H1 (cell line): ENCODE data around the gene KIF2B. TPM values are rescaled to one million over a fixed set of nuclear protein-coding genes. Genes with fewer than 3 reads are reported as not detected.

Experiments
- CTCF ChIA-PET: fragments of 300-600 bp; sonication (Branson Sonifier 250); formaldehyde crosslinking; loops from one replicate; lab custom pipeline; 2021; ENCODE audit not compliant: partially characterized antibody; lab: Charles Lee
- POLR2A ChIA-PET: fragments of 300-600 bp; sonication (Branson Sonifier 250); formaldehyde crosslinking; loops from one replicate; lab custom pipeline; 2021; ENCODE audit warnings: inconsistent platforms; ENCODE audit not compliant: partially characterized antibody; lab: Charles Lee
- DNase-seq, 2 experiments: peaks; one replicate each; pipeline versions ENCODE4 v3.0.0 to v3.0.0-alpha.2; 2010 to 2022; ENCODE audit warnings: low spot score in 2 of 2, low read depth in 1 of 2, mixed read lengths in 1 of 2
- FAIRE-seq: peaks from 2 replicates; lab custom pipeline; 2011; peaks lifted over from hg19 to GRCh38; lab: Jason Lieb, UNC
- H2AFZ ChIP-seq: 2 replicates; pipeline ENCODE4 v1.8.1; 2012; ENCODE audit warnings: low read length, inconsistent platforms
- H2AK5ac ChIP-seq: 2 replicates; pipeline ENCODE4 v1.6.1; 2013; ENCODE audit warnings: low read depth, low read length
- H2BK120ac ChIP-seq: replicated peaks from 2 replicates; pipeline ENCODE3; 2013; ENCODE audit warnings: low read depth, low read length, inconsistent platforms
- H2BK12ac ChIP-seq: 2 replicates; pipeline ENCODE4 v1.6.1; 2013; ENCODE audit warnings: low read depth, low read length
- H2BK15ac ChIP-seq: 2 replicates; pipeline ENCODE4 v1.6.1; 2013; ENCODE audit warnings: low read length
- H2BK20ac ChIP-seq: 2 replicates; pipeline ENCODE4 v1.6.1; 2013; ENCODE audit warnings: low read length
- H2BK5ac ChIP-seq: 2 replicates; pipeline ENCODE4 v1.6.1; 2013; ENCODE audit warnings: low read depth, low read length
- H3K14ac ChIP-seq: 2 replicates; pipeline ENCODE4 v1.6.1; 2013; ENCODE audit warnings: inconsistent platforms; ENCODE audit not compliant: insufficient read length
- H3K18ac ChIP-seq: 2 replicates; pipeline ENCODE4 v1.6.1; 2013; ENCODE audit warnings: low read length; ENCODE audit errors: extremely low read depth
- H3K23ac ChIP-seq: 2 replicates; pipeline ENCODE4 v1.6.1; 2013; ENCODE audit warnings: inconsistent platforms; ENCODE audit not compliant: insufficient read length
- H3K23me2 ChIP-seq: 2 replicates; pipeline ENCODE4 v1.6.1; 2013; ENCODE audit warnings: low read depth, low read length
- H3K27ac ChIP-seq: 2 replicates; pipeline ENCODE4 v1.6.1; 2011; ENCODE audit warnings: low read depth, low read length, inconsistent platforms
- H3K27me3 ChIP-seq, 4 experiments: replicated peaks in 1 of 4; 1 replicate in 1 of 4; 2 replicates in 3 of 4; pipeline versions ENCODE4 v1.6.1 to v1.8.1; 2011 to 2013; ENCODE audit warnings: low read length in 3 of 4, mild to moderate bottlenecking in 3 of 4, inconsistent platforms in 2 of 4, mixed read lengths in 2 of 4, moderate library complexity in 1 of 4; ENCODE audit not compliant: control insufficient read depth in 3 of 4, insufficient read depth in 3 of 4; ENCODE audit errors: extremely low read depth in 1 of 4
- H3K36me3 ChIP-seq, 4 experiments: 2 replicates each; pipeline versions ENCODE4 v1.6.1 to v1.8.1; 2011 to 2013; ENCODE audit warnings: mild to moderate bottlenecking in 4 of 4, low read length in 3 of 4, moderate library complexity in 2 of 4, control low read depth in 1 of 4, inconsistent platforms in 1 of 4; ENCODE audit not compliant: insufficient read depth in 4 of 4, control insufficient read depth in 2 of 4
- H3K4ac ChIP-seq: replicated peaks from 2 replicates; pipeline ENCODE3; 2013; ENCODE audit warnings: low read length, low read depth, mixed read lengths, inconsistent platforms; ENCODE audit not compliant: insufficient read length
- H3K4me1 ChIP-seq, 4 experiments: replicated peaks in 1 of 4; 1 replicate in 1 of 4; 2 replicates in 3 of 4; pipeline versions ENCODE4 v1.6.1 to v1.8.1; 2011 to 2013; ENCODE audit warnings: low read length in 3 of 4, inconsistent platforms in 2 of 4, mixed read lengths in 1 of 4; ENCODE audit not compliant: insufficient read depth in 4 of 4, control insufficient read depth in 3 of 4
- H3K4me2 ChIP-seq, 2 experiments: 2 replicates each; pipeline versions ENCODE4 v1.6.1 to v1.8.1; 2011 to 2013; ENCODE audit warnings: low read depth in 2 of 2, low read length in 2 of 2, control low read depth in 1 of 2, inconsistent platforms in 1 of 2, mild to moderate bottlenecking in 1 of 2; ENCODE audit not compliant: insufficient read depth in 1 of 2
- H3K4me3 ChIP-seq, 4 experiments: fragments of 200-600, 300-600 bp in 1 of 4; sonication (generic), shearing (Covaris generic), sonication (Bioruptor Twin) in 1 of 4; 2 replicates each; pipeline versions ENCODE4 v1.5.1 to v1.8.1; 2011 to 2016; ENCODE audit warnings: low read length in 4 of 4, low read depth in 3 of 4, control low read depth in 2 of 4, inconsistent platforms in 2 of 4, mild to moderate bottlenecking in 2 of 4, mixed read lengths in 1 of 4, moderate library complexity in 1 of 4; ENCODE audit not compliant: insufficient read depth in 2 of 4; ENCODE audit errors: extremely low read depth in 1 of 4
- H3K56ac ChIP-seq: replicated peaks from 2 replicates; pipeline ENCODE3; 2013; ENCODE audit warnings: low read depth, mild to moderate bottlenecking, mixed read lengths, low read length, inconsistent platforms; ENCODE audit not compliant: insufficient read length
- H3K79me1 ChIP-seq: 2 replicates; pipeline ENCODE4 v1.6.1; 2013; ENCODE audit warnings: low read depth, low read length, control low read depth
- H3K79me2 ChIP-seq, 2 experiments: 2 replicates each; pipeline versions ENCODE4 v1.6.1 to v1.8.1; 2012 to 2013; ENCODE audit warnings: low read length in 2 of 2, mild to moderate bottlenecking in 2 of 2, inconsistent platforms in 1 of 2; ENCODE audit not compliant: insufficient read depth in 2 of 2, control insufficient read depth in 1 of 2
- H3K9ac ChIP-seq, 4 experiments: replicated peaks in 1 of 4; 1 replicate in 1 of 4; 2 replicates in 3 of 4; pipeline versions ENCODE4 v1.6.1 to v1.8.1; 2011 to 2013; ENCODE audit warnings: low read depth in 3 of 4, low read length in 3 of 4, control low read depth in 2 of 4, mild to moderate bottlenecking in 2 of 4, moderate library complexity in 2 of 4, inconsistent platforms in 1 of 4; ENCODE audit errors: extremely low read depth in 1 of 4
- H3K9me3 ChIP-seq, 2 experiments: 2 replicates each; pipeline versions ENCODE4 v1.6.1 to v1.8.1; 2012 to 2013; ENCODE audit warnings: mild to moderate bottlenecking in 2 of 2, moderate library complexity in 2 of 2, control low read depth in 1 of 2, inconsistent platforms in 1 of 2, low read depth in 1 of 2, low read length in 1 of 2, mixed read lengths in 1 of 2; ENCODE audit not compliant: insufficient read depth in 2 of 2
- H4K20me1 ChIP-seq, 2 experiments: replicated peaks in 1 of 2; 2 replicates each; pipeline versions ENCODE3 to v1.8.1; 2011 to 2013; ENCODE audit warnings: inconsistent platforms in 2 of 2, low read length in 2 of 2, mild to moderate bottlenecking in 1 of 2; ENCODE audit not compliant: insufficient read depth in 2 of 2, control insufficient read depth in 1 of 2
- H4K5ac ChIP-seq: 2 replicates; pipeline ENCODE4 v1.6.1; 2013; ENCODE audit warnings: low read length, low read depth, mixed read lengths, inconsistent platforms; ENCODE audit not compliant: insufficient read length
- H4K8ac ChIP-seq: 2 replicates; pipeline ENCODE4 v1.8.0; 2013; ENCODE audit warnings: mild to moderate bottlenecking, moderate library complexity, low read length, inconsistent platforms; ENCODE audit not compliant: insufficient read depth; ENCODE audit errors: extremely low read depth
- H4K91ac ChIP-seq: replicated peaks from 2 replicates; pipeline ENCODE3; 2013; ENCODE audit warnings: low read length, mixed read lengths, inconsistent platforms; ENCODE audit not compliant: insufficient read length
- ATF3 ChIP-seq: IDR thresholded peaks from 2 replicates; pipeline ENCODE4 v1.6.1; 2011; ENCODE audit warnings: low read depth, mild to moderate bottlenecking, low read length; ENCODE audit not compliant: insufficient read depth
- BRCA1 ChIP-seq: IDR thresholded peaks from 2 replicates; pipeline ENCODE4 v1.6.1; 2012; ENCODE audit warnings: low read depth, low read length, improper control_type of control experiment
- EZH2 ChIP-seq: fragments of 200-600 bp; sonication (generic); IDR thresholded peaks from 2 replicates; pipeline ENCODE4 v1.7.1; 2012; ENCODE audit warnings: low read depth, mild to moderate bottlenecking, moderate library complexity, low read length, inconsistent platforms; ENCODE audit not compliant: severe bottlenecking
- GABPA ChIP-seq: IDR thresholded peaks from 2 replicates; pipeline ENCODE4 v1.6.1; 2011; ENCODE audit warnings: mild to moderate bottlenecking, low read length, moderate library complexity, borderline replicate concordance; ENCODE audit not compliant: insufficient read depth
- JUND ChIP-seq: IDR thresholded peaks from 2 replicates; pipeline ENCODE4 v1.6.1; 2011; ENCODE audit warnings: mild to moderate bottlenecking, improper control_type of control experiment, low read length
- POLR2AphosphoS5 ChIP-seq: IDR thresholded peaks from 2 replicates; pipeline ENCODE4 v1.6.1; 2011; ENCODE audit warnings: low read depth, low read length
- RAD21 ChIP-seq, 2 experiments: IDR thresholded peaks in 1 of 2; conservative IDR thresholded peaks in 1 of 2; 2 replicates each; pipeline ENCODE4 v1.6.1; 2011; ENCODE audit warnings: low read depth in 2 of 2, low read length in 2 of 2, improper control_type of control experiment in 1 of 2, inconsistent platforms in 1 of 2, mild to moderate bottlenecking in 1 of 2, moderate library complexity in 1 of 2
- SP1 ChIP-seq: IDR thresholded peaks from 2 replicates; pipeline ENCODE4 v1.6.1; 2011; ENCODE audit warnings: low read depth, low read length
- SUZ12 ChIP-seq: fragments of 200-600 bp; sonication (generic); IDR thresholded peaks from 2 replicates; pipeline ENCODE4 v1.6.1; 2012; ENCODE audit warnings: mild to moderate bottlenecking, inconsistent platforms, low read length, moderate library complexity, mixed read lengths
- polyA plus RNA-seq, 7 experiments: library from polyadenylated mRNA; depleted of rRNA in 3 of 7; stranded (reverse) in 5 of 7; unstranded in 2 of 7; fragments of >200 nt in 5 of 7; fragments of 200-250 nt in 2 of 7; gene quantifications; 1 replicate in 5 of 7; 2 replicates in 1 of 7; 4 replicates in 1 of 7; pipeline versions ENCODE4 v1.2.1 to v1.2.3, GENCODE V29; 2011 to 2013; ENCODE audit warnings: missing spikeins in 2 of 7, mixed read lengths in 2 of 7
- total RNA-seq: library from RNA; stranded (reverse); fragmentation: NEBNext Ultra II Directional; extraction: Animal tissue kit (Norgen Biotek cat#: 25700); gene quantifications from 2 replicates; pipeline ENCODE4 v1.2.1, GENCODE V29; 2021

Gene KIF2B
- total and polyA plus RNA-seq, 2 of the 8 experiments (the other 6 are each of a cell fraction or from before 2014, with no cell fraction given) = not detected

GRCh38 chr17:53794875-53795274, 27.9 kb upstream of the KIF2B start:
- FAIRE-seq (no peak), DNase-seq (no peak)
- ChIA-PET CTCF (interaction anchor here (0.6 to 3.2 kb wide), 2 partner anchors 14 to 40 kb away, joined by 3 to 7 read pairs; no protein-coding TSS in a partner anchor), POLR2A (no interaction called here)
- no peak overlapping the region for H3K56ac ChIP-seq
- H4K8ac ChIP-seq = no peak overlapping the region
- no peak overlapping the region for H3K27ac ChIP-seq
- no peak overlapping the region for H4K5ac ChIP-seq
- TF ChIP-seq POLR2AphosphoS5 = no peak
- TF ChIP-seq RAD21 (IDR thresholded peaks at IDR 0.05 in 1 of 2, conservative IDR thresholded peaks at IDR 0.05 in 1 of 2; ENCODE audit: low read depth in 2 of 2, low read length in 2 of 2) = no peak
- no peak for TF ChIP-seq EZH2
- TF ChIP-seq GABPA = no peak
- no peak for TF ChIP-seq SUZ12
- no peak for TF ChIP-seq JUND
- TF ChIP-seq SP1 = no peak
- TF ChIP-seq BRCA1 = no peak
- no peak for TF ChIP-seq ATF3
- no peaks in the 10 kb centered on the region for H3K79me2 ChIP-seq
- H2AK5ac ChIP-seq = no peak overlapping the region
- no peaks in the 10 kb centered on the region for H3K79me1 ChIP-seq
- no peaks in the 10 kb centered on the region for H3K9me3 ChIP-seq
- H3K14ac ChIP-seq = no peak overlapping the region
- no peak overlapping the region for H2BK20ac ChIP-seq
- no peaks in the 10 kb centered on the region for H3K27me3 ChIP-seq
- no peaks in the 10 kb centered on the region; a peak in 1 of 7 replicates for H3K4me1 ChIP-seq
- no peak overlapping the region for H3K23ac ChIP-seq
- no peak overlapping the region for H4K91ac ChIP-seq
- H3K4me2 ChIP-seq = no peak overlapping the region
- no peak overlapping the region for H3K4me3 ChIP-seq
- H4K20me1 ChIP-seq = no peaks in the 10 kb centered on the region
- H3K23me2 ChIP-seq = no peaks in the 10 kb centered on the region
- no peak overlapping the region for H2BK12ac ChIP-seq
- no peak overlapping the region for H2BK120ac ChIP-seq
- no peaks in the 10 kb centered on the region for H3K36me3 ChIP-seq
- H2AFZ ChIP-seq = no peak overlapping the region
- H3K4ac ChIP-seq = no peak overlapping the region
- H2BK15ac ChIP-seq = no peak overlapping the region
- H2BK5ac ChIP-seq = no peak overlapping the region
- H3K9ac ChIP-seq = no peak overlapping the region
- no peak overlapping the region for H3K18ac ChIP-seq
